HG02642 (cell line): ENCODE data around the gene SEC24A.
"Not testable (repeated sequence)": the region's sequence is repeated elsewhere in the genome, so short reads cannot be mapped to it uniquely, and the experiment has no call there.

Experiments used
- ATAC-seq: cut with Tn5 transposase; IDR thresholded peaks from one replicate; pipeline ENCODE4 v1.9.1; 2021; ENCODE audit warnings: mild to moderate bottlenecking; ENCODE audit not compliant: unreplicated experiment, poor library complexity

The SEC24A gene

GRCh38 chr5:134649163-134649835 is 714 bp downstream of the SEC24A start:
- peak; percentile 21 for ATAC-seq

GRCh38 chr5:134650660-134651059 is 2.1 kb downstream of the SEC24A start:
- not testable (repeated sequence) for ATAC-seq

GRCh38 chr5:134651531-134651930 is 2.9 kb downstream of the SEC24A start:
- ATAC-seq: no peak

- no peak for ATAC-seq
Measured at GRCh38 chr5:134656690-134657089, 8.1 kb downstream of the SEC24A start.

- no peak for ATAC-seq
Measured at GRCh38 chr5:134659456-134659855, 10.9 kb downstream of the SEC24A start.

- no peak for ATAC-seq
Measured at GRCh38 chr5:134659922-134660321, 11.3 kb downstream of the SEC24A start.

GRCh38 chr5:134662971-134663370 is 14.4 kb downstream of the SEC24A start:
- no peak for ATAC-seq

GRCh38 chr5:134664448-134664847 is 15.9 kb downstream of the SEC24A start:
- no peak for ATAC-seq

GRCh38 chr5:134673546-134673945 is 25.0 kb downstream of the SEC24A start:
- not testable (repeated sequence) for ATAC-seq

GRCh38 chr5:134677357-134677756 is 28.8 kb downstream of the SEC24A start:
- not testable (repeated sequence) for ATAC-seq

GRCh38 chr5:134690144-134690543 is 41.6 kb downstream of the SEC24A start:
- ATAC-seq: not testable (repeated sequence)

GRCh38 chr5:134692722-134693121 is 44.1 kb downstream of the SEC24A start:
- ATAC-seq: no peak

GRCh38 chr5:134708301-134708700 is 59.7 kb downstream of the SEC24A start:
- no peak for ATAC-seq

GRCh38 chr5:134714120-134714519 is 65.5 kb downstream of the SEC24A start:
- ATAC-seq: no peak

- no peak for ATAC-seq
Measured at GRCh38 chr5:134714541-134714940, 66.0 kb downstream of the SEC24A start.

- not testable (repeated sequence) for ATAC-seq
Measured at GRCh38 chr5:134715466-134715865, 66.9 kb downstream of the SEC24A start.

GRCh38 chr5:134724872-134725271 is 76.3 kb downstream of the SEC24A start:
- no peak for ATAC-seq

- ATAC-seq: no peak
Measured at GRCh38 chr5:134732819-134733218, 84.2 kb downstream of the SEC24A start.

GRCh38 chr5:134735243-134735642 is 86.7 kb downstream of the SEC24A start:
- ATAC-seq: no peak

GRCh38 chr5:134736173-134736812 is 87.7 kb downstream of the SEC24A start:
- ATAC-seq: no peak

GRCh38 chr5:134738133-134738962 is 89.8 kb downstream of the SEC24A start, which contains the start of gene CAMLG:
Gene CAMLG (plus strand): TSS chr5:134738548. CDS start chr5:134738621, 73 bp downstream.
- peak; percentile 97 for ATAC-seq
